MM.1S (cell line): ENCODE results near the gene MIP.

Experiments
- CTCF ChIP-seq: fragments of 300-600 bp; sonication (generic); IDR thresholded peaks from 2 replicates; pipeline ENCODE4 v1.5.1; 2016; ENCODE audit warnings: antibody characterized with exemption, low read length, mixed read lengths
- EZH2 ChIP-seq: fragments of 300-600 bp; sonication (generic); optimal IDR thresholded peaks from 2 replicates; pipeline ENCODE3; 2017; ENCODE audit warnings: low read depth, mild to moderate bottlenecking, antibody characterized with exemption, low read length, mixed read lengths

DNA sequence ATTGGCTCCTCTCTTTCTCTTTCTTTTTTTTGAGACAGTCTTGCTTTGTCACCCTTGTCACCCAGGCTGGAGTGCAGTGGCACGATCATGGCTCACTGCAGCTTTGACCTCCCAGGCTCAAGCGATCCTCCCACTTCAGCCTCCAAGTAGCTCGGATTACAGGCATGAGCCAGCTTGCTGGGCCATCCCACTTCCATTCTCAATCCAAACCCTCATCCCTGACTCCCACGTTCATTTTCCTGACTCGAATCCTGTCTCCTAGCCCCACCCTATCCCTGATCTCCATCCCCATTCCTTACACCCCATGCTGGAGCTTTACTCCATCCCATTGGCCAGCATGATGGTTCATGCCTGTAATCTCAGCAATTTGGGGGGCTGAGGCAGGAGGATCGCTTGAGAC is 21.7 kb upstream of the MIP start:
- TF ChIP-seq CTCF, result no peak
- TF ChIP-seq EZH2, result no peak
